Esophagus muscularis mucosa (tissue), 4 donors: ENCODE data around the gene MAX. TPM values are rescaled to one million over a fixed set of nuclear protein-coding genes. Genes with fewer than 3 reads are reported as not detected.

ENCODE experiments used
- DNase-seq: peaks from one replicate; pipeline ENCODE4 v3.0.0-alpha.2; 2017; ENCODE audit errors: extremely low spot score
- H3K27ac ChIP-seq, 4 donors: fragments of 200-600 bp; sonication (generic); replicated peaks in 1 of 4; 1 replicate in 3 of 4; 2 replicates in 1 of 4; pipeline ENCODE4 v1.5.1; 2016 to 2019; ENCODE audit warnings: mild to moderate bottlenecking in 1 of 4
- H3K27me3 ChIP-seq, 4 donors: fragments of 200-600 bp; sonication (generic); one replicate each; pipeline versions ENCODE4 v1.5.1 to v1.6.0; 2016 to 2019
- H3K36me3 ChIP-seq, 4 donors: fragments of 200-600 bp; sonication (generic); one replicate each; pipeline ENCODE4 v1.5.1; 2016 to 2019
- H3K4me1 ChIP-seq, 4 donors: fragments of 200-600 bp; sonication (generic); one replicate each; pipeline ENCODE4 v1.5.1; 2016 to 2019
- H3K4me3 ChIP-seq, 4 donors: fragments of 200-600 bp; sonication (generic); 1 replicate in 2 of 4; 2 replicates in 2 of 4; pipeline ENCODE4 v1.5.1; 2016 to 2019; ENCODE audit warnings: mild to moderate bottlenecking in 4 of 4, moderate library complexity in 1 of 4
- H3K9me3 ChIP-seq, 4 donors: fragments of 200-600 bp; sonication (generic); 1 replicate in 3 of 4; 2 replicates in 1 of 4; pipeline ENCODE4 v1.5.1; 2016 to 2019
- EP300 ChIP-seq: sonication (generic); formaldehyde crosslinking; IDR thresholded peaks from one replicate; pipeline ENCODE4 v1.6.1; 2017; ENCODE audit warnings: antibody characterized with exemption
- POLR2A ChIP-seq: fragments of 450-650 bp; IDR thresholded peaks from one replicate; pipeline ENCODE4 v1.6.1; 2017; ENCODE audit warnings: antibody characterized with exemption, moderate library complexity, mild to moderate bottlenecking, low read depth
- POLR2AphosphoS5 ChIP-seq, 2 donors: sonication (generic); formaldehyde crosslinking; IDR thresholded peaks; one replicate each; pipeline ENCODE4 v1.6.1; 2017; ENCODE audit warnings: antibody characterized with exemption in 2 of 2
- WGBS: methylation state at CpG from one replicate; pipeline ENCODE4 v1.1.5; 2018; 5-methylcytosine and 5-hydroxymethylcytosine counted together
- intact Hi-C: fragments of 100-400 bp; cut with DNase I; formaldehyde crosslinking; loops from one replicate; pipeline ENCODE4 v1.15.1; 2023
- total RNA-seq, 4 donors: library from RNA; depleted of rRNA; stranded (reverse); fragments of >200 nt; gene quantifications; one replicate each; pipeline versions ENCODE4 v1.1.0 to v1.2.1, GENCODE V29; 2016
- TF ChIP-seq, protein P1 (sequence below), 3 experiments: fragments of 200-600 bp in 2 of 3; fragments of 450-650 bp in 1 of 3; sonication (generic) in 2 of 3; IDR thresholded peaks; one replicate each; pipeline ENCODE4 v1.5.1; 2017 to 2019; ENCODE audit warnings: antibody characterized with exemption in 3 of 3, mild to moderate bottlenecking in 2 of 3, moderate library complexity in 1 of 3

MAX gene
- total RNA-seq, 4 donors from 2014 or later: 69.3 to 88.0 (median 77.4) TPM

GRCh38 chr14:65070471-65070976 is 31.8 kb downstream of the MAX start:
- H3K27ac ChIP-seq: no peak overlapping the region
- H3K9me3 ChIP-seq: no peaks in the 10 kb centered on the region
- no peaks in the 10 kb centered on the region for H3K27me3 ChIP-seq
- H3K4me3 ChIP-seq: no peak overlapping the region
- H3K36me3 ChIP-seq: peaks cover 9 to 57% (median 45%) of the 10 kb centered on the region in 4 donors
- intact Hi-C loops: no loop called here
- no peak for TF ChIP-seq EP300
- TF ChIP-seq POLR2AphosphoS5 (IDR thresholded peaks at IDR 0.05): no peak
- no peak for TF ChIP-seq POLR2A
- TF ChIP-seq, protein P1, sequence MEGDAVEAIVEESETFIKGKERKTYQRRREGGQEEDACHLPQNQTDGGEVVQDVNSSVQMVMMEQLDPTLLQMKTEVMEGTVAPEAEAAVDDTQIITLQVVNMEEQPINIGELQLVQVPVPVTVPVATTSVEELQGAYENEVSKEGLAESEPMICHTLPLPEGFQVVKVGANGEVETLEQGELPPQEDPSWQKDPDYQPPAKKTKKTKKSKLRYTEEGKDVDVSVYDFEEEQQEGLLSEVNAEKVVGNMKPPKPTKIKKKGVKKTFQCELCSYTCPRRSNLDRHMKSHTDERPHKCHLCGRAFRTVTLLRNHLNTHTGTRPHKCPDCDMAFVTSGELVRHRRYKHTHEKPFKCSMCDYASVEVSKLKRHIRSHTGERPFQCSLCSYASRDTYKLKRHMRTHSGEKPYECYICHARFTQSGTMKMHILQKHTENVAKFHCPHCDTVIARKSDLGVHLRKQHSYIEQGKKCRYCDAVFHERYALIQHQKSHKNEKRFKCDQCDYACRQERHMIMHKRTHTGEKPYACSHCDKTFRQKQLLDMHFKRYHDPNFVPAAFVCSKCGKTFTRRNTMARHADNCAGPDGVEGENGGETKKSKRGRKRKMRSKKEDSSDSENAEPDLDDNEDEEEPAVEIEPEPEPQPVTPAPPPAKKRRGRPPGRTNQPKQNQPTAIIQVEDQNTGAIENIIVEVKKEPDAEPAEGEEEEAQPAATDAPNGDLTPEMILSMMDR (IDR thresholded peaks at IDR 0.05): no peak
- 76% methylated on average over 12 of the region's 12 CpGs for WGBS
- H3K4me1 ChIP-seq: peaks cover 45 to 57% (median 49%) of the 10 kb centered on the region in 4 donors
- DNase-seq: no peak

GRCh38 chr14:65069874-65070413 is 32.4 kb downstream of the MAX start:
- Histone ChIP-seq H3K4me1 (peaks cover 42 to 54% (median 47%) of the 10 kb centered on the region in 4 donors), H3K4me3 (no peak overlapping the region), H3K36me3 (peaks cover 6 to 57% (median 47%) of the 10 kb centered on the region in 4 donors), H3K27me3 (no peaks in the 10 kb centered on the region), H3K27ac (no peak overlapping the region), H3K9me3 (no peaks in the 10 kb centered on the region)
- intact Hi-C loops: no loop called here
- TF ChIP-seq EP300 (no peak), POLR2AphosphoS5 (IDR thresholded peaks at IDR 0.05) (no peak), POLR2A (no peak)
- TF ChIP-seq, protein P1 (IDR thresholded peaks at IDR 0.05): no peak
- DNase-seq: no peak
- WGBS: 87% methylated on average over 5 of the region's 5 CpGs

DNA sequence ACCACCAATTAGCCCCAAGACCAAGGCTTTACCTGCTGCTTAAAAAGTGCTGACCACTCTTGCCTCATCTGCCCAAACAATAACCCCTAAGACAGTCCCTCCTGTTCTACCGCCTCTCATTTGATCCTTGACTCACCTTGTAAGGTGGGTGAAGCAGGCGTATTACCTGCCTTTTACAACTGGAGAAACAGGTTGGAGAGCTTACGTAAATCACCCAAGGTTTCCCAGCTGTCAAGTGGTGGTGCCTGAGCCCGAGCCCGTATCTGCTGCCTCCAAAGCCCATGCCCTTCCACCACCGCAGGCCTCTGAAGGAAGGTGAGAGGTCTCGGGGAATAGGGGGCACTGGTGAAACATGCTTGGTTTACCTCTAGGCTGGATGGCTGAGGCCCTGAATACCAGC is 36.6 kb downstream of the MAX start:
- no peak for DNase-seq
- H3K4me3 ChIP-seq: no peak overlapping the region
- no peaks in the 10 kb centered on the region for H3K9me3 ChIP-seq
- no peak overlapping the region for H3K27ac ChIP-seq
- H3K4me1 ChIP-seq: peaks cover 5 to 12% (median 8%) of the 10 kb centered on the region in 4 donors
- peaks cover 25 to 77% (median 70%) of the 10 kb centered on the region in 4 donors for H3K36me3 ChIP-seq
- WGBS: 97% methylated on average over 6 of the region's 7 CpGs
- TF ChIP-seq EP300 (no peak), POLR2A (no peak), POLR2AphosphoS5 (IDR thresholded peaks at IDR 0.05) (no peak)
- TF ChIP-seq, protein P1 (IDR thresholded peaks at IDR 0.05): no peak
- intact Hi-C loops: no loop called here
- no peaks in the 10 kb centered on the region for H3K27me3 ChIP-seq

DNA sequence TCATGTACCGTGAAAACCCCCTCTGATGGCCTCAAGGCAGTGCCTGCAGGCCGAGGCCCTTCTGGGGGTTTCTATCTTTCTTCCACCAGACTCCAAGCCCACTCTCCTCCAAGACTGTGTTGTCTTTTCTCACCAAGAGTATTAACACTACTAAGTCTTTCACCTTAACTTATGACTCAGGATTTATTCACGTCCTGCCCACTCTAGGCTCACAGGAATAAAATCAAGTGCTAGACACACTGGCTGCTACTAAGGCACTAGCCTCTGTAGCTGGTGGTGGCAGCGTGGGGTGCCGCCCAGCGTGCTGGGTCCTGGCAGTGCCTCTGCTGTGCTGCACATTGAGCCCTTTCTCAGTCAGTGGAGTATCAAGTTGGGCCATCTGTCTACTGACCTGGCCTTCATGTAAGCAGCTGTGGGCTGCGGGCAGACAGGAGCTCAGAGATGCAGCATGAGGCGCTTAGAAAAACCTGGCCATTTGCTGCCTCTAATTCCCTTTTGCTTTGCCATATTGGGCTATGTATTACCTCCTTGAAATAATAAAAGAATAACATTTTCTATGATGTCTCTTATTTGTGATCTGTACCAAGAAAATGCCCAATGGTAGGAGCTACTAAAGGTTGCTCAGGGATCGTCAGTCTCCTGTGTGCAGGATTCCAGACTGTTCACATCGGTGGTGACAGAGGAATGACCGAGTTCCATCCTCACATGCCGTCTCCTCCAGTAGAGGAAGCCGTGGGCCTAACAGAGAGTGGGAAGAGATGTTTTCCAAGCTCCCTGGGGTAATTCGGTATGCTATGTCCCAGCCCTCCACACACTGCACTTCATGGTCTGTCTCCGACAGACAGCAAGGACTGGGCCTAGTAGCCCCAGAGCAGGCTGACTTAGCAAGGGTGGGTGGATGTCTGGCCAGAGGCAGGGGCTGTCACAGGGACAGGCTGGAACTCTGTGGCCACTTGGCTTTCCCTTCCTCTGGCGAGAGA is 39.9 kb downstream of the MAX start:
- peaks cover 19 to 73% (median 55%) of the 10 kb centered on the region in 4 donors for H3K36me3 ChIP-seq
- TF ChIP-seq POLR2A (no peak), POLR2AphosphoS5 (IDR thresholded peaks at IDR 0.05) (no peak), EP300 (no peak)
- TF ChIP-seq, protein P1 (IDR thresholded peaks at IDR 0.05): no peak
- no peaks in the 10 kb centered on the region for H3K9me3 ChIP-seq
- no peaks in the 10 kb centered on the region for H3K4me1 ChIP-seq
- WGBS: 81% methylated on average over 13 of the region's 16 CpGs
- intact Hi-C loops: no loop called here
- H3K27me3 ChIP-seq: no peaks in the 10 kb centered on the region
- DNase-seq: no peak
- no peak overlapping the region for H3K27ac ChIP-seq
- no peak overlapping the region for H3K4me3 ChIP-seq
